NOMO-1 treated with dmso at 0.1 percent for 144 hours (cell line): ENCODE results near the gene CHPF.

ENCODE experiments used
- DNase-seq: peaks from one replicate; lab custom pipeline; 2025; ENCODE audit not compliant: unreplicated experiment; lab: John Stamatoyannopoulos, UW

The CHPF gene

GRCh38 chr2:219498280-219499057, 45.1 kb downstream of the CHPF start, which contains the start of gene GMPPA:
Gene GMPPA (plus strand): TSS chr2:219498891. CDS start chr2:219499976, 1,085 bp downstream.
- DNase-seq = peak; percentile 98

DNA sequence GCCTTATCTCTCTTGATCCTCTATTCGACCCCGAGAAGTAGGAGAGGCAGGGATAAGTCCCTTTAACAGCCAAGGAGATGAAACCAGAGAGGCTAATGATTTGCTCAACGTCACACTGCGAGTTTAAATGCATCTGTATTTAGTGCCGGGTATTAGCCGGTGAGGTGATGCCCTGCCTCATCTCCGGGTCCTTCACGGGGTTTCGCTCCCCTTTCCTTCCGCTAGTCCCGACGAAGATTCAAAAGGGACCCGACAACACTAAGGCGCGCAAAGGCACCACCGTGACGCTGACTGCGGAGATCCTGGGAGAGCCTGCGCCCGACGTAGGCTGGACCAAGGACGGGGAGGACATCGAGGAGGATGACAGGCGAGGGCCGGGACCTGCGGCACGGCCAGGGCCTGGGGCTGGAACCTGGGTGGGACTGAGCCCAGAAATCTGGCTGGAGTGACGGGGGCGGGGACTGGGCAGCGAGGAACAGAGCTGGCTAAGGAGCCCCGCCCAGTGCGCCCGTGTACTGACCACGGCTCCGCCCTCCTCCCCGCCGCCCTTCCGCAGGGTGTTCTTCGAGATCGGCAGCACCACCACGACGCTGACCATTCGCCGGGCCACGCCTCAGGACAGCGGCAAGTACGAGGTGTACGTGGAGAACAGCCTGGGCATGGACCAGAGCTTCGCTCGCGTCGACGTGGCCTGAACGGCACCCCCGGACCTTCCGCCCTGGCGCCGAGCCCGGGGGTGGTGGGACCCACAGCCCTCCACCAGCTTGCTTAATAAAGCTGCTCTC, 45.9 kb downstream of the CHPF start:
- DNase-seq = peak; percentile 47

DNA sequence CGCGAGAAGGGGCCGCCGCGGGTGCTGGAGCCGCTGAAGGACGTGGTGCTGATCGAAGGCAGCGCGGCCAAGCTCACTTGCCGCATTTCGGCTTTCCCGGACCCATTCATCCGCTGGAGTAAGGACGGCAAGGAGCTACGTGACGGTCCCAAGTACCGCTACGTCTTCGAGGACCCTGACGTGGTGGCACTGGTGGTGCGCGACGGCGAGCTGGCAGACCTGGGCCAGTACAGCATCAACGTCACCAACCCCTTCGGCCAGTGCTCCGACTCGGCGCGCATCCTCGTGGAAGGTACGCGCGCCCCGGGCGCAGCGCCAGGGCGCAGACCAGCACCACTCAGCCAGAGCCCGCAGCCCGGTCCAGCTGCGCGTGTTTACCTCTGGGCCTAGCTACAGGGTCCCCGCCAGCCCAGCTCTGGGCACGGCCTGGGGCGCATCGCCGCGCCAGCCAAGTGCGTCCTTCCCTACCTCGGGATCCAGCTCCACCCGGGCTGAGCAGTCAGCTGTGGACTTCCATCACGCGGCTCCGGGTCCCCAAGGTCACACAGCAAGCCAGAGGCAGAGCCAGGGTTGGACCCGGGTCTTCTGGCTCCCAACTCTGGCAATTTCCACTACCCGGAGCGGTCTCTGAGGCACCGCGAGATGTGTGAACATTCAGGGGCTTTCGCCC, 46.6 kb downstream of the CHPF start:
- no peak for DNase-seq

DNA sequence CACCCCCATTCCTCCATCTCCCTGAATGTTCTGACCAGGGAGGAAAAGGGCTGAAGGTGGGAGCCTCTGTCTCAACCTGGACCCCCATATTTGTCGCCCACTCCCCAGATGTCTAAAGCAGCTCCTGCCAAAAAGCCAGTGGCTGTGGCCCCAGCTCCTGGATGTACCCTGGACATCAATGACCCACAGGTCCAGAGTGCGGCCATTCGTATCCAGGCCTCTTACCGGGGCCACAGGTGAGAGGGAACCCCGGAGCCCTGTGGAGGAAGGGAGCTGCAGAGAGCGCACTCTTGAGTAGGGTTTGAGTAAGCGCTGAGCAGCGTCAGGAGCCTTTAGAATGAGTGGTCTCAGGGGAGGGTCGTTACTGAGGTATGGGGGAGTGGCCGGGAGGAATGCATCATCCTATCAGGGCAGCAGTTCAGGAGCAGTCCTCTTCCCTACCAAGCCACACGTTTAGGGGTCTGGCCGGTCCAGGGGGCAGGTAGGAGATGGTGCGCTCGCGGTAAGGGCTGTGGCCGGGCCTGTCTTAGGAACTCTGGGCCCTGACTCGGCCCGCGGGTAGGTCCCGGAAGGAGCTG, 47.3 kb downstream of the CHPF start:
- DNase-seq = no peak

GRCh38 chr2:219495531-219496122, 48.0 kb downstream of the CHPF start:
- peak; percentile 36 for DNase-seq

GRCh38 chr2:219494952-219495530, 48.6 kb downstream of the CHPF start:
- no peak for DNase-seq

GRCh38 chr2:219493086-219493485, 50.5 kb downstream of the CHPF start:
- no peak for DNase-seq

GRCh38 chr2:219492575-219492974, 51.0 kb downstream of the CHPF start:
- no peak for DNase-seq

DNA sequence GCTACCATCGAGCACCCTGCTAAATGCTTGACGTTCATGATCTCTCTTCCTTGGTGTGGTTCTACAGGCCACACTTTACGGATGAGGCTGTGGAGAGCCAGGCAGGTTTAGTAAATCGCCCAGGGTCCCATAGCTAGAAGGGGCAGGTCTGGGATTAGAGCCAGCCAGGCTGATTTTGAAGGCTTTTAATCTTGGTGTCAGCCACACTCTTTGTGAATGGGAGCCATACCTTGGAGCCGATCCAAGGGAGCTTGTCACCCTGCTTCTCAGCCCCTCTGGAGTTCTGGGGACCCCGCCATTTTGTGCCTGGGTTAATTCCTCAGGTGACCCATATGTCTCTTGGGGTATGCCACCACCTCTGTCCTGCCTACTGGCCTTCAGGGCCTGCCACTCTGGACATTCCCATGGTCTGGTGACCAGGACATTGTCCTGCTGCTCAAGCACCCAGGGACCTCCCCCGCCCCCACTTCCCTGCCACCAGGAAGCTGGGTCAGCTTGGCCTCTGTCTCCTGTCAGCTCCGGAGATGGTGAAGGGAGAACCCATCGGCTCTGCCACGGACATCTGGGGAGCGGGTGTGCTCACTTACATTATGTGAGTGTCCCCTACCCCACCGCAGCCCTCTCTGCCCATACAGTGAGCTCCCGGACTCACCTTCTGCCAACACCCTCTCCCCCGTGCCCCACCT, 52.2 kb downstream of the CHPF start:
- DNase-seq = no peak

- no peak for DNase-seq
Measured at GRCh38 chr2:219490600-219491130, 52.9 kb downstream of the CHPF start.

DNA sequence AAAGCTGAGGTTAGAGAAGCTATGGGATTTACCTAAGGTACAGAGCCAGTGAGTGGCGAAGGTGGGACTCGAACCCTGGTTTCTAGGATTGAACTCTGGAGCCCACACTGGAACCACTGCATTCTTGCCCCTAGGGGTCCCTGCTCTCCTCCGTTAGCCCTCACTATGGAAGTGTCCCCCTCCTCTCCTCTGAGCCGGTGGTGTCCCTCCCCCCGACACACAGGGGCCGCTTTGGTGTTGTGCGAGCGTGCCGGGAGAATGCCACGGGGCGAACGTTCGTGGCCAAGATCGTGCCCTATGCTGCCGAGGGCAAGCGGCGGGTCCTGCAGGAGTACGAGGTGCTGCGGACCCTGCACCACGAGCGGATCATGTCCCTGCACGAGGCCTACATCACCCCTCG, 53.4 kb downstream of the CHPF start:
- DNase-seq = no peak

- no peak for DNase-seq
Measured at GRCh38 chr2:219489315-219489714, 54.3 kb downstream of the CHPF start.
